DOHH2 (cell line): ENCODE results near the gene NPTN.
"Not testable (repeated sequence)": the region's sequence is repeated elsewhere in the genome, so short reads cannot be mapped to it uniquely, and the experiment has no call there.

ENCODE experiments used
- H3F3A ChIP-seq: fragments of 200-600 bp; sonication (generic), shearing (Covaris generic); 2 replicates; pipeline ENCODE4 v1.6.0; 2016; ENCODE audit warnings: antibody characterized with exemption, mild to moderate bottlenecking; ENCODE audit not compliant: control insufficient read depth, insufficient read depth
- H3K27ac ChIP-seq: fragments of 200-600 bp; sonication (generic); 2 replicates; pipeline ENCODE4 v1.5.1; 2014; ENCODE audit warnings: low read depth, mild to moderate bottlenecking, low read length, moderate library complexity
- H3K27me3 ChIP-seq: fragments of 200-600 bp; sonication (generic); 2 replicates; pipeline ENCODE4 v1.6.1; 2014; ENCODE audit warnings: mild to moderate bottlenecking, low read length, mixed read lengths; ENCODE audit not compliant: control insufficient read depth
- H3K36me3 ChIP-seq: fragments of 200-600 bp; sonication (generic); 2 replicates; pipeline ENCODE4 v1.6.1; 2014; ENCODE audit warnings: mild to moderate bottlenecking, low read length, moderate library complexity, mixed read lengths; ENCODE audit not compliant: control insufficient read depth
- H3K4me1 ChIP-seq: fragments of 200-600 bp; sonication (generic); 2 replicates; pipeline ENCODE4 v1.6.1; 2014; ENCODE audit warnings: mild to moderate bottlenecking, low read length, mixed read lengths; ENCODE audit not compliant: control insufficient read depth
- H3K4me2 ChIP-seq: fragments of 200-600 bp; sonication (generic); 2 replicates; pipeline ENCODE4 v1.6.0; 2014; ENCODE audit warnings: mild to moderate bottlenecking, low read length, moderate library complexity
- H3K4me3 ChIP-seq: fragments of 200-600 bp; sonication (generic); 2 replicates; pipeline ENCODE4 v1.5.1; 2014; ENCODE audit warnings: mild to moderate bottlenecking, low read length, mixed read lengths
- H3K79me2 ChIP-seq: fragments of 200-600 bp; sonication (generic); 2 replicates; pipeline ENCODE4 v1.6.1; 2014; ENCODE audit warnings: mild to moderate bottlenecking, low read length, mixed read lengths; ENCODE audit not compliant: control insufficient read depth
- H3K9me2 ChIP-seq: fragments of 200-600 bp; sonication (generic); replicated peaks from 2 replicates; pipeline ENCODE4 v1.6.1; 2014; ENCODE audit warnings: mild to moderate bottlenecking, low read length, mixed read lengths; ENCODE audit not compliant: control insufficient read depth
- H3K9me3 ChIP-seq: fragments of 200-600 bp; sonication (generic); 2 replicates; pipeline ENCODE4 v1.6.1; 2014; ENCODE audit warnings: antibody characterized with exemption, low read length, mixed read lengths; ENCODE audit not compliant: control insufficient read depth, insufficient read depth
- H4K20me1 ChIP-seq: fragments of 200-600 bp; sonication (generic); 2 replicates; pipeline ENCODE4 v1.6.0; 2014; ENCODE audit warnings: low read depth, mild to moderate bottlenecking, antibody characterized with exemption, low read length, moderate library complexity; ENCODE audit not compliant: control insufficient read depth, insufficient read depth
- EZH2phosphoT487 ChIP-seq: fragments of 200-600 bp; sonication (generic); IDR thresholded peaks from 2 replicates; pipeline ENCODE4 v1.6.1; 2017; ENCODE audit warnings: borderline replicate concordance, mild to moderate bottlenecking, antibody characterized with exemption, low read length, moderate library complexity, mixed read lengths
- TF ChIP-seq, protein P1 (sequence below): fragments of 200-600 bp; sonication (generic); IDR thresholded peaks from one replicate; pipeline ENCODE4 v1.5.1; 2014; ENCODE audit warnings: antibody characterized with exemption, mild to moderate bottlenecking, low read depth, low read length; ENCODE audit not compliant: poor library complexity, severe bottlenecking

Gene NPTN

DNA sequence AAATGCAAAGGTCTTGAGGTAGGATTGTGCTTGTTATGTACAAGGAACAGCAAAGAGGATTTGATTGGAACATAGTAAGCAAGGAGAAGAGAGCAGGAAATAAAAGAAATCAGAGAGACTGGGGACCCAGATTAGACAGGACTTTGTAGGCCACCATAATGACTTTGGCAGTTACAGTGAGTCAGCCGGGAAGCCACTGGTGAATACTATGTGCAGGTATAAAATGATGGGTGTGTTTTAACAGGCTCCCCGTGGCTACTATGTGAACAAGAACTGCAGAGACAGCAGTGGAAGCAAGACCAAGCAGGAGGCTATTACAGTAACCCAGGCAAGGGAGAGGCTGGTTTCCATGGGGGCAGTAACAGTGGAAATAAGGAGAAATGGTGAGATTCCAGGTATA is 55.2 kb downstream of the NPTN start:
- Histone ChIP-seq H4K20me1 (no peaks in the 10 kb centered on the region; the same call in 1 of the 2 replicates), H3F3A (no peaks in the 10 kb centered on the region), H3K79me2 (no peaks in the 10 kb centered on the region), H3K27ac (no peak overlapping the region), H3K36me3 (peaks cover 40% of the 10 kb centered on the region), H3K4me3 (no peak overlapping the region), H3K27me3 (no peaks in the 10 kb centered on the region), H3K9me2 (no peaks in the 10 kb centered on the region), H3K4me1 (no peaks in the 10 kb centered on the region), H3K4me2 (no peak overlapping the region), H3K9me3 (no peaks in the 10 kb centered on the region)
- TF ChIP-seq, protein P1, sequence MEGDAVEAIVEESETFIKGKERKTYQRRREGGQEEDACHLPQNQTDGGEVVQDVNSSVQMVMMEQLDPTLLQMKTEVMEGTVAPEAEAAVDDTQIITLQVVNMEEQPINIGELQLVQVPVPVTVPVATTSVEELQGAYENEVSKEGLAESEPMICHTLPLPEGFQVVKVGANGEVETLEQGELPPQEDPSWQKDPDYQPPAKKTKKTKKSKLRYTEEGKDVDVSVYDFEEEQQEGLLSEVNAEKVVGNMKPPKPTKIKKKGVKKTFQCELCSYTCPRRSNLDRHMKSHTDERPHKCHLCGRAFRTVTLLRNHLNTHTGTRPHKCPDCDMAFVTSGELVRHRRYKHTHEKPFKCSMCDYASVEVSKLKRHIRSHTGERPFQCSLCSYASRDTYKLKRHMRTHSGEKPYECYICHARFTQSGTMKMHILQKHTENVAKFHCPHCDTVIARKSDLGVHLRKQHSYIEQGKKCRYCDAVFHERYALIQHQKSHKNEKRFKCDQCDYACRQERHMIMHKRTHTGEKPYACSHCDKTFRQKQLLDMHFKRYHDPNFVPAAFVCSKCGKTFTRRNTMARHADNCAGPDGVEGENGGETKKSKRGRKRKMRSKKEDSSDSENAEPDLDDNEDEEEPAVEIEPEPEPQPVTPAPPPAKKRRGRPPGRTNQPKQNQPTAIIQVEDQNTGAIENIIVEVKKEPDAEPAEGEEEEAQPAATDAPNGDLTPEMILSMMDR = no peak
- no peak for TF ChIP-seq EZH2phosphoT487

DNA sequence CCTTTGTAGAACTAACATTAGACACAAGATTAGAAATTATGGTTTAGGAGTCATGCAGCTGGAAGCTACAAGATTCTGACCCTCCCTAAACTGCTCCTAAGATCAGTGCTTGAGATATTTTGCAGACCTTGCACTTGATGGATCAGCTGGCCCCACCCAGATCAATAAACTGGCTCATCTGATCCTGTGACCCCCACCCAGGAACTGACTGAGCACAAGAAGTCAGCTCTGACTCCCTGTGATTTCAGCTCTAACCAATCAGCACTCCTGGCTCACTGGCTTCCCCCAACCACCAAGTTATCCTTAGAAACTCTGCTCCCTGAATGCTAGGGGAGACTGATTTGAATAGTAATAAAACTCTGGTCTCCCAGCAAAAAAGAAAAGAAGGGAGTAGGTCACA is 55.6 kb downstream of the NPTN start:
- H3K27me3 ChIP-seq, H3K4me2 ChIP-seq, H3F3A ChIP-seq, H3K9me2 ChIP-seq, H3K79me2 ChIP-seq, H3K4me1 ChIP-seq, H3K4me3 ChIP-seq, H3K9me3 ChIP-seq, H3K27ac ChIP-seq, H4K20me1 ChIP-seq: not testable (repeated sequence)
- peaks cover 37% of the 10 kb centered on the region for H3K36me3 ChIP-seq

DNA sequence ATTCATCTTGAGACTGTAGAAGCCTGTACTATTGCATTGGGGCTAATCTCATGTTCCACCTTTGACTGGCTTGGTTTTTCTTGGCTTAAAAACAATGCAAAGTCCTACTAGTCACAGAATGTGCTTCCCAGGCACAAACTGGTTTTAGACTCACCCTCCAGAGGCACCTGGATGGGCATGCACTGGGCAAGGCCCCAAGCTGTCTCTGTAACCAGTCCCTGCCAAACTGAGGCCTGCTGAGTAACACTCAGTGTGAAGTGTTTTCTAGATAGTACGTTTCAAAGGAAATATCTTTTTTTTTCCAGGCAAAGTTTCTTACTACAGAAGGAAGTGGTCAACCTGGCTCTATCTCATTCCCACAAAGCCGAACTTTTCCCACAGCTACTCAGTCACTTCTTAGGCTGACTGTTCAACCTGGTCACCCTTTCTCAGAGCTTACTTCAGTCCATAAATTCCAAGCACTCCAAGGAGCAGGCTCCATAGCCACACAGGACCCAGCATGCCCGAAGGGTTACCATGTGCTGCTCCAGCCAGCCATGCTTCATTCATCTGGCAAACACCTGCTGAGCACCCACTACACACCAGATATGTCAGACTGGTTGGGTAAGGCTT is 57.4 kb downstream of the NPTN start:
- no peaks in the 10 kb centered on the region for H3K9me2 ChIP-seq
- no peaks in the 10 kb centered on the region for H3K79me2 ChIP-seq
- H3K4me2 ChIP-seq = no peak overlapping the region
- no peaks in the 10 kb centered on the region for H3K27me3 ChIP-seq
- H3F3A ChIP-seq = no peaks in the 10 kb centered on the region
- no peaks in the 10 kb centered on the region for H3K4me1 ChIP-seq
- H3K9me3 ChIP-seq = no peaks in the 10 kb centered on the region
- TF ChIP-seq EZH2phosphoT487 = no peak
- TF ChIP-seq, protein P1 = no peak
- H3K4me3 ChIP-seq = no peak overlapping the region
- no peak overlapping the region for H3K27ac ChIP-seq
- H3K36me3 ChIP-seq = peaks cover 36% of the 10 kb centered on the region
- H4K20me1 ChIP-seq = no peaks in the 10 kb centered on the region; the same call in 1 of the 2 replicates

DNA sequence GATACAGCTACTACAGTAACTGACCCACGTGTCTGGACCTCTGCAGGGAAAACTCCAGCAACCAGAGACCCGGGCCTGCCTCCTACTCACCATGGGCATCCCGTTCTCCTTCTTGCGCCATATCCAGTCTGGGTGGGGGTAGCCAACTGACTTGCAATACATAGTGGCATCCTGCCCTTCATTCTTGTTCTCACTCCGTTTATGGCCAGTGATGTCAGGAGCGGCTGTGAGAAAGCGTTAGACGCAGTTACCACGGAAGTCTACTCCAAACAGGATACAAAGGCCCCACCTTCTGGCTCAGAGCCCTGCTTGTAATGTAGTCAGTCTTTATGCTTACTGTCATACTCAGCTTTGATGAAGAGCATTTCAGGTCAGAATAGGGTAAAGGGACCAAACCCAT is 59.6 kb downstream of the NPTN start:
- TF ChIP-seq, protein P1 = no peak
- no peak for TF ChIP-seq EZH2phosphoT487

More for the DNA sequence above, 59.6 kb downstream of the NPTN start:
- Histone ChIP-seq H3K4me3 (no peak overlapping the region), H3K79me2 (no peaks in the 10 kb centered on the region), H3F3A (no peaks in the 10 kb centered on the region), H3K4me1 (no peaks in the 10 kb centered on the region), H3K9me3 (no peaks in the 10 kb centered on the region), H4K20me1 (no peaks in the 10 kb centered on the region; the same call in 1 of the 2 replicates), H3K27ac (no peak overlapping the region), H3K27me3 (no peaks in the 10 kb centered on the region), H3K9me2 (no peaks in the 10 kb centered on the region), H3K36me3 (peaks cover 49% of the 10 kb centered on the region), H3K4me2 (no peak overlapping the region)
